Pulmonary artery endothelial cell (primary cell): ENCODE data around the gene HSPA1A. TPM values are rescaled to one million over a fixed set of nuclear protein-coding genes. Genes with fewer than 3 reads are reported as not detected.

Experiments used
- DNase-seq: peaks from one replicate; pipeline ENCODE4 v3.0.0-alpha.2; 2011; ENCODE audit warnings: low read depth, low spot score
- total RNA-seq: library from RNA; depleted of rRNA; stranded (reverse); fragments of >200 nt; gene quantifications from 2 replicates; pipeline ENCODE4 v1.2.3, GENCODE V29; 2014

The HSPA1A gene
- 33.6 and 431 TPM in 2 replicates for total RNA-seq

DNA sequence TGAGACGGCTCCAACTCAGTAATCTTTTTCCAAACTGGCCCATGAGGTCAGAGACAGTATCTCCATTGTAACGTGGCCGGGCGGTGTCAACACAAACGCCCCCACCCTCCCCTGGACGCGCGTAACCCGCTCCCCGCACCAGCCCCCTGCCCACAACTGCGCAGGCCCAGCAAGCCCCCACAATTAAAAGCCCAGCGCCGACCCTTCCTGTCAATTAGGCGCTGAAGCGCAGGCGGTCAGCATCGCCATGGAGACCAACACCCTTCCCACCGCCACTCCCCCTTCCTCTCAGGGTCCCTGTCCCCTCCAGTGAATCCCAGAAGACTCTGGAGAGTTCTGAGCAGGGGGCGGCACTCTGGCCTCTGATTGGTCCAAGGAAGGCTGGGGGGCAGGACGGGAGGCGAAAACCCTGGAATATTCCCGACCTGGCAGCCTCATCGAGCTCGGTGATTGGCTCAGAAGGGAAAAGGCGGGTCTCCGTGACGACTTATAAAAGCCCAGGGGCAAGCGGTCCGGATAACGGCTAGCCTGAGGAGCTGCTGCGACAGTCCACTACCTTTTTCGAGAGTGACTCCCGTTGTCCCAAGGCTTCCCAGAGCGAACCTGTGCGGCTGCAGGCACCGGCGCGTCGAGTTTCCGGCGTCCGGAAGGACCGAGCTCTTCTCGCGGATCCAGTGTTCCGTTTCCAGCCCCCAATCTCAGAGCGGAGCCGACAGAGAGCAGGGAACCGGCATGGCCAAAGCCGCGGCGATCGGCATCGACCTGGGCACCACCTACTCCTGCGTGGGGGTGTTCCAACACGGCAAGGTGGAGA lies at the start of gene HSPA1A, which contains the start of gene HSPA1L:
Gene HSPA1A, plus strand, starts transcription at position 519 of the 814 bp plus-strand sequence. Its CDS starts 214 bp downstream, at position 733.
Gene HSPA1L, minus strand, starts transcription at position 259 of the 814 bp plus-strand sequence. CDS start 3,311 bp downstream, outside the sequence.
- DNase-seq = peak; percentile 91

DNA sequence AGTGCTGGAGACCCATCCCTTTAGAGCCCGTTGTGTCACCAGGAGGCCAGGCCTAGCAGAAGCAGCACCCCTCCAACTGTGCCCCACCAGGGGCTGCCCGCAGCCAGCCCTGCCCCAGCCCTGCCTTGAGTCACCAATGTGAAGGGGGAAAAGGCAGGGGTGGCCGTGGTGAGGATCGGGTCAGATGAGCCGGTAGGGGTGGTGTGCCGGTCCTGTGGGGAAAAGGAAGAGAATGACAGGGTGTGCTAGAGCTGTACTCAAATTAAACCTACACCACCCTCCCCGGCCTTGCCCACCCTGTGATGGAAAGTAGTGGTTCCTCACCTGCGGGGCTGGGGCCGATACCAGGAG lies 49.8 kb upstream of the HSPA1A start:
- no peak for DNase-seq

DNA sequence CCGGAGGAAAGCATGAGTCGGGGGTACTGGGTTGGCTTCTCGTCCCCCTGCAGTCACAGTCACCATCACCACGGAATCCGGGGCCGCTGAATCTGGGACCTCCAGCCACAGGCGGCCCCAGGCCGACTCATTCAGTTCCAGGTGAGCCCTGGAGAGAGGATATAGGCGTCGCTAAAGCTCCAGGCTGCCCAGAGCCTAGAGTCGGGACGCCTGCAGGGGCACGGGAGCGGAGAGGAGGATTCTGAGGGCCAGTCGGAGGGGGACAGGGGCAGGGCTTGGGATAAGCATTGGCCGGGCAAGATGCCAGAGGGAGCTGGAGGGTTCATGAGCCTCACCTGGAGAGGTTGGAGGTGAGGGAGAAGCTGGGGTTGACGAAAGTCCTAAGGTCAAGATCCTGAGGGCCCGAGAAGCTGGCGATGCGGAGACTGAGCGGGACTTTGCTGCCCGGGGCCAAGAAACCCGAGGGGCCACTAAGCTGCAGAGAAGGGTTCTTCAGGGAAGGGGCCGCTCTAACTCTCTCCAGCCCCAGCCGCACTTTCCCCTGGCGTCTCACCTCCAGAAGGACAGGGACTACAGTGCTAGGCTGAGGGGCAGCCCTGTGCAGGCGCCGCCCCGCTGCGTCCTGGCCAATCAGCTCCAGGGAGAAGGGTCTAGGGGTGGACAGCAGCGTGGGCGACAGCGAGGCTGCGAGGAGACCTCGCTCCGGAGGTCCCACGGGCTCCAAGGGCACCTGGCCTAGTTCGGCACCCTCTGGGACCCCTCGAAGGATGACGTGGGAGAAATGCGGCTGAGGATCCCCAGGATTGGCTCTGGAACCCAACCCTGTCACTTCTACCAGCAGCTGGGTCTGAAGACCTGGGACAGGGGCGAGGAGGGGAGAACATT lies 49.2 kb upstream of the HSPA1A start:
- no peak for DNase-seq

DNA sequence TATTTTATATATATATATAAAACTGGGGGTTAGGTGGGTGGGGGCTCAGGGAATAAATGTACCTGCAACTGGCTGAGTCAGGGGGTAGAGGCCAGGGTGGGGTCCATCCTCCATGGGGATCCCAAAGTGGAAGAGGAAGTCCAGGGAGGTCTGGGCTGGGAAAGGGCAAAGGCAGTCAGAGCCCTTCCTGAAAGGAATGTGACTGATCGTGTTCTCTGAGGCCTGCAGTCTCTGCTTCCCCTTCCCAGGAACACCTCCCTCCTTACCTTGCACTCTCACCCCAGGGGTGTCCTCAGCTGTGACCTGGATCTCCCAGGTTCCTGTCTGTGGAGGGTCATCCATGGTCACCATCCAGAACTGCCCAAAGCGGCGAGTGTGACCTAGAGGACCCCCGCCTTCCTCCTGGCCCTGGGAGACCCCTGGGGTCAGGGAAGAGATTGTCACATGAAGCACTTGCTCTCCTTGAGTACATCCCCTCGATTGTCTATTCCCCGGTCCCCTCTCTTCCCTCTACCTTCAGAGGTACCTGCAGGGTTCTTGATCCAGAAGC lies 48.2 kb upstream of the HSPA1A start:
- DNase-seq = no peak

DNA sequence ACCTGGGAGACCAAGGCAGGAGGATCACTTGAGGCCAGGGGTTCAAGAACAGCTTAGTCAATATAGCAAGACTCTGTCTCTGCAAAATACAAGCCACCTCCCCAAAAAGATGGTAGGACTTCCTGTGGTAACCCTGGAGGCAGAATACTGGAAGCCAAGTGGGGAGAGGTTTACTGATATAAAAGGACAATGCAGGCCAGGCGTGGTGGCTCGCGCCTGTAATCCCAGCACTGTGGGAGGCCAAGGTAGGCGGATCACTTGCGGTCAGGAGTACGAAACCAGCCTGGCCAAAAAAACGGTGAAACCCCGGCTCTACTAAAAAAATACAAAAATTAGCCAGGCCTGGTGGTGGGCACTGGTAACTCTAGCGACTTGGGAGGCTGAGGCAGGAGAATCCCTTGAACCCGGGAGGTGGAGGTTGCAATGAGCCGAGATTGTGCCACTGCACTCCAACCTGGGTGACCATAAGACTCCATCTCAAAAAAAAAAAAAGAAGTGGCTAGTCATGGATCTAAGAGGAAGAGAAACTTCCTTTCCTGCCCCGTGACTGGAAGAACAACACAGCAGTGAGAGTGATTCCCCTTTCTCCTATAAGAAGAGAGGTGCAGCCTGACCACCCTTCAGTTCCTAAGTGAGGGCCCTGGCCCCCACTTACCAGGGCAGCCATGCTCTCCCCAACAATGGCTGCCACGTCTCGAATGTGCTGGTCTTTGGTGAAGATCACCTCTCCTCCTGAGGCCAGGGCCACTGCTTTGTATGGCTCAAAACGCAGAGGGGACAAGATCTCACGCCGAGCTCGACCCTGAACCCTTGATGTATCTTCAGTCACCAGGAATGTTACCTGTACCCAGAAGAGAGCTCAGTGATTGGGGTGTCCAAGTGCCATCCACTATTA lies 46.7 kb upstream of the HSPA1A start:
- no peak for DNase-seq

DNA sequence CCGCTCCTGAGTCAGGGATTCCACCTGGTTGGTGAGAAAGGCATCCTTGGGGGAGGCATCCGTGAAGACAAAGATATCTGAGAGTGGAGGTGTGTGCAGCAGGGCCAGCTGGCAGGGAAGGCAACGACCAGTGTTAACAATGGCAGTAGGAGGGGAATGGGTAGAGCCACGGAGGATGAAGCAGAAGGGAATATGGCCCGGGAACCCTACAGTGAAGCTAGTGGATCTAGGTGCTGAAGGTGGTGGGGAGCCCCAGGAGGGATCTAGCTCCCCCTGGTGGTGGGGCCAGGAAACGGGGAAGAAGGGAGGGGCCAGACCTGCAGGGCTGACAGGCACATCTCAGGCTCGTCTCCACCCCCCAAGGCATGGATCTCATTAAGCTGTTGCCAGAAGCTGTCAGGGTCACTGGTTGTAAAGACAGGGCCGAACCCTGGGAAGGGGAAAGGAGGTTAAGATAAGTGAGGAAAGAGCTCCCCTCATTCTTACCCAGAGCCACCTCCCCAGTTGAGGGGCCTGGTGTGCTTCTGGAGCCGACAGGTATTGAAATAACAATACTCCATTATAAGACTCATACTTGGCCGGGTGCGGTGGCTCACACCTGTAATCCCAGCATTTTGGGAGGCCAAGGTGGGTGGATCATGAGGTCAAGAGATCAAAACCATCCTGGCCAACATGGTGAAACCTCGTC lies 45.5 kb upstream of the HSPA1A start:
- DNase-seq = no peak

DNA sequence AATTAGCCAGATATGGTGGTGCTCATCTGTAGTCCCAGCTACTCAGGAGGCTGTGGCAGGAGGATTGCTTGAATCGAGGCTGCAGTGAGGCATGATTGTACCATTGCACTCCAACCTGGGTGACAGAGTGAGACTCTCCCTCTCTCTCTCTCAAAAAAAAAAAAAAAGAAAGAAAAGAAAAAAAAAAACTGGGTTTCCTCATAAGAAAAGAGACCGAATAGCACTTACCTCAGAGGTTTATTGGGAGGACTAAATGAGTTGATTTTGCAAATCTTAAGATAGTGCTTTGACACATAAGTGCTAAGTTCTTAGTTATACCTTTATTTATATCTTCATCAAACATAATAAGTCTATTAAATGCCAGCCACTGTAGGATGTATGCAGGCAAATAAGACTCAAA lies 44.5 kb upstream of the HSPA1A start:
- DNase-seq = no peak

DNA sequence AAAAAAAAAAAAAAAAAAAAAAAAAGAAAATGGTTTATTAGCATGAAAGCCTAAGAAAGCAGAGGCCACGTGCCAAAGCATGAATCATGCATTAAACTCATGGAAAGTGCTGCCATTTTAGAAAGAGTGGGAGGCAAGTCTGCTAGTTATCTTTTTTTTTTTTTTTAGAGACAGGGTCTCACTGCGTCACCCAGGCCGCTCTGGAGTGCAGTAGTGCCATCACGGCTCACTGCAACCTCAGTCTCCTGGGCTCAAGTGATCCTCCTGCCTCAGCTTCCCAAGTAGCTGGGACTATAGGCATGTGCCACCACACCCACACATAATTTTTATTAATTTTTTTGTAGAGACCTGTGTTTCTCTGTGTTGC lies 43.4 kb upstream of the HSPA1A start:
- DNase-seq = no peak

DNA sequence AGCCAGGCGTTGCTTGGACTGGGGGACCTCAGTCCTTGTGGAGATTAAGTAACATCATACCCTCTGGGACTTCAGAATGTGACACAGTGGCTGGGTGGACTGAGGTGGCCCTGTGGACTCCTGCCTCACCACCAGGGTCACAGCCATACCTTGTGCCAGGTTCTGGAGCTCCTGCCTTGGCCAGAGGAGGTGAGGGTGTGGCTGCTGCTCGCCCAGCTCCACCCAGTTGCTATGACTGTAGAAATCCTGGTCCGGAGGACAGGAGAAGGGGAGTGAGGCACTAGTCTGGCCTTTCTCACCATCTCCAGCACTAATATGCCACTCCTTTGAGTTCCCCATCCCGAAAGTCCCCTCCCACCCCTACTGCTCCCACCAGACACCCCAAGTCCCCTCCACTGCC lies 40.2 kb upstream of the HSPA1A start:
- no peak for DNase-seq

DNA sequence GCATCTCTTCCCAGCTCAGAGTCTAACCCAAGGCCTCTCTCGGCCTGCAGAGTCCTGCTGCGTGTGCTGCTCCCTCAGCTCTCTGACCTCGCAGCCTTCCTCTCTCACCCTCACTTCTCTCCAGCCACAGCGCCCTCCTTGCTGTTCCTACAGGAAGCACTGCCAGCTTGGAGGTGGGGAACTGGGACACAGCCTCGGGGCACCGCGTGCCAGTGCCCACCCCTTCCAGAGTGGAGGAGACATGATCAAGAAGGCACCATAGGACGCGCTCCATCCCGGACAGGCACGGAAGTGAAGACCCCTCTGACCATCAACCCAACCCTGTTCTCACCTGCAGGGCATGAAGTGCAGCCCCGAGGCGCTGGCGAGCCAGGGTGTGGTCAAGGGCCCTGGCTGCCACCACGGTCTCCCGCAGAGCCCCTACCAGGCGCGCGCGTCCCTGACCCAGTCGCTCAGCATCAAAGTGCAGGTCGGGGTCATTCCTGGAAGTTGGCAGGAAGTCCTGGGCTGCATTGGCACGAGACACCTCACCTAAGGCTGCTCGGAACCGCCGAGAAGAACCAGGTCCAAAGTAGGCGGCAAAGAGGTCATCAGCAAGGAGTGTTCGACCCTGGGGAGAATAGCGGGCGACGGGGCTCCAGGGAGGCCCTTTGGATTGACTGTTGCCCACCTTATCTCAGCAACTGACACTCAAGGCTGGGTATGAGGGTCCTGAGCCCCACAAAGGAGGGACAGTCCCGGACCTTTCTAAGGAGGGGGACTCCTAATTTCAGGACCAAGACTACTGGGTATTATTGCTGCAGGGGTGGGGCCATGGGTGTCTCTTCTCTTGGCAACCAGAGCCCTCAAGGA lies 39.5 kb upstream of the HSPA1A start:
- DNase-seq = no peak

DNA sequence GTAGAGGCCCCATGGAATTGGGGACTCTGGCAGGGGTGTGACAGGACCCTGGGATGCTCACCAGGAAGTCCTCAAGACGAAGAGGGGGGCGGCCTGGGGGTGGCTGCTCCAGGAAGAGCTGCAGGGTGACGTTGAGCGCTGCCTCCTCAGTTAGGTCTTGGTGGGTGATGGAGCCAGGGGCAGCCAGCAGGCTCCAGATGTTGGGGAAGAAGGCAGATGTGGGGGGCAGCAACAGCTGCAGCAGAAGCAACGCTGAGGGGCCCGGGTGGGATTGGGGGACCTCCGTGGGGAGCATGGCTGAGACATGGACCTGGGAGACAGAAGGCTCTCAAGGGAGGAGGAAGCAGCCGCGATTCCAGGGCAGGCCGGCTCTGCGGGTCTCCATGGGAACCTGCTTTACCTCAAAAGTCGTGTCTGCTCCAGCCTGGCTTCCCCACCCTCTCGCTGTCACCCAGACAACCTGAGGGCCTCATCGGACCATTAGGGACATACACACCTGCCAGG lies 38.8 kb upstream of the HSPA1A start:
- DNase-seq = no peak

DNA sequence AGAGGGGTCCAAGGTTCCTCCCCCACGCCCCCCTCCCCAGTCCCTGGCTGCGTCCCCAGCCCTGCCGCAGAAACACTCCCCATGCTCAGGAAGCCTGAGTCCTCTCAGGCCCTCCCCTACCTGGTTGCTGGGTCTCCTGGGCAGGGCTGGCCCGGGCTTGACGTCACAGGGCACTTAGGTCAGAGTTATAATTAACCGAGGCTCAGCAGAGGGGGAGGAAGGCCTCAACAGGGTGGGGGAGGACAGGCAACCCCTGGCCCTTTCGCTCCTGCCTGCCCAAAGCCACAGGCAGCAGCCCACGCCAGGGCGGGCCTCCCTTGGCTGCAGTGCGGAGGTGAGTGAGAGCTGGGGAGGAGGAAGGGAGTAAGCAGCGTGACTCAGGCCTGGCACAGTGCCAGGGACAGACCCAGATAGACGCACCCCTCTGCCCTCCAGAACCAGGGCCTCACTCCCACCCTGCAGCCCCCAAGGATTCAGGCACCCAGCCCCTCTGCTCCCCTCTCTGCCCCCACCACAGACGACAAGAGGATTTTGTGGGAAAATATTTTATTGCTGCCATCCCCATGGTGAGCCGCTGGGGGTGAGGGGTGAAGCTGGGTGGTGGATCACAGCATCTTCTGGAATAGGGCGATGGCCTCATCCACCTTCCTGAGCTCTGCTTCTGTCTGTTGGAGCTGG lies 38.2 kb upstream of the HSPA1A start, which contains the start of gene VWA7:
Gene VWA7, minus strand, starts transcription at position 340 of the 678 bp plus-strand sequence. CDS start 549 bp downstream, outside the sequence.
- DNase-seq = no peak

DNA sequence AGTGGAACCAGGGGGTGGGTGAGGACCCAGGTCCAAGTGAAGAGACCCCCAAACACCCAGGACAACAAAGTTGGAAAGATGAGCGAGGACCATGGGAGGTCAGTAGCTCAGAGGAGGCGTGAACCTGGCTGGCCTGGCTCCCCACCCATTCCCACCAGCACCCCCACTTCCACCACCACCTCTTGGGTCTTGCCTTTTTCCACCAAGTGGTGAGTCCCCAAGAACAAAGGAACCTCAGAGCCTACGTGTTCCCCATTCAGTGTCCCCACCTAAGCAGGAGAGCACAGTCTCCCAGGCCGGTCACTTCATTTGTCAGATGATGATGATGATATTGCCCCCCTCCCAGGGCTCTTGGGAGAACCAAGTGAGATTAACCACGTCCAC lies 37.7 kb upstream of the HSPA1A start:
- DNase-seq = no peak

DNA sequence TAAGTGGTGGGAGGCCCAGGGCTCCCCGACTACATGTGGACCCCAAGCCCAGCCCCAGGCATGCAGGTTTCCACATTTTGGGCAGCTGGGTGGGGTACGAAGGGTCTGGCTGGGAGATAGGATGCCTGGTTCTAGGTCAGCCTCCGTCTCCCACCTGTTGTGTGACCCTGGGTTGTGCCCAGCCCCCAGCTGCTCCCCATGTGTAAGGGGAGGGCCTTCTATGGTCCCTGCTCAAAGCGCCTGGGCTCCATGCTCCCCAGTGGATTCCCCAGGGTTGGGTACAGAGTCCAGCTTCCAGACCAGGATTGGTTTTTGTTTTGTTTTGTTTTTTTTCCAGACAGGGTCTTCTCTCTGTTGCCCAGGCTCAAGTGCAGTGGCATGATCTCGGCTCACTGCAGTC lies 37.1 kb upstream of the HSPA1A start:
- DNase-seq = no peak

DNA sequence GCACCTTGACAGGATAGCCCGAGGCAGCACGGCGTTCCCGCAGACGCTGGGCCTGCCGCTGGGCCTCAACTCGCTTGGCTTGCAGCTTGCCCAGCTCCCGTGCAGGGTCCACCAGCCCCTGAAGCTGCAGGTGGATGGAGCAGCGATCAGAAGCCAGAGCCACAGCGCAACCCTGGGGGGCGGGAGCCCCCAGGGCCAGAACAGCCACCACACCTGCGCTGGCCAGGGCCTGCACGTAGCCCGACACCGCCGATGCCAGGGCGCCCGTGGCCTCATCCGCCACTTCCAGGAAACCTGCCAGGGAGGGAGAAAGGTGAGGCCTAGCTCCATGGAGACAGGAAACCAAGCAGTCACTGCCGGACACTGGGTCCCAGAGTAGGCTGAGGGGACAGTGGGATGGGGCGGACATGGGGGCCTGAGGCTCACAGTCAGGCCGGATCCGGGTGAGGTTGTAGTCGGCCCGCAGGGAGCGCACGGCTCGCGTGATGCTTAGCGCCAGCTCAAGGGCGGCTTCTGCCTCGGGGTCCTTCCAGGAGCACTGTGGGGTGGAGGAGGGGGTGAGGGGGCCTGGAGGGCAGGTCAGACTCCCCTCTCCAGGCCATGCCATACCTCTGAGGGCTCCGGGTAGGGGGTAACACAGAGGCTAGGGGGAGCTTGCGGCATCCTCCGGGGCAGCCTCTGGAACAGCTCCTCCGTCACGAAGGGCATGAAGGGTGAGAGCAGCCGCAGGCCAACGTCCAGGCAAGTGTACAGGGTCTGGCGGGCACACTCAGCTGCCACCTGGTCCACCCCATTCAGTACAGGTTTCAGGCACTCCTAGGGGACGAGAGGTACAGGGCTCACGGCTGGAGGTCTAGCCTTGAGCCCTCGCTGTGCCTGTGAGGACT lies 36.1 kb upstream of the HSPA1A start:
- DNase-seq = no peak

DNA sequence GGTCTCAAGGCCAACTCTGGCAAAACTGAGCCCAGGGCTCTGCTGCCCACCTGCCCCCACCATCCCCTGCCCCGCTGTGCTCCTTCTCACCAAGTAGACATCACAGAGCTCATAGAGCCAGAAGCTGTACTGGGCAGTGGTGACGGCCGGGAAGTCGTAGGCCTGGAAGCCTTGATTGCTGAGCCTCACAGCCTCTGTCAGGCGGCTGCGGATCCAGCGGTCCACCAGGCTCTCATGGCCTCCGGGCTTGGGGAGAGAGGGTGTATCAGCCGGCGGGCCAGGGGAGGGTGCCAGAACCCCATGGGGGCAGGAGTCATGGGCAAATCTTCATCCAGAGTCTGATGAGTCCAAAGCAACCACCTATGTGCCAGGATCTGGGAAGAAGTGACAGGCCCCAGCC lies 35.4 kb upstream of the HSPA1A start:
- DNase-seq = no peak

DNA sequence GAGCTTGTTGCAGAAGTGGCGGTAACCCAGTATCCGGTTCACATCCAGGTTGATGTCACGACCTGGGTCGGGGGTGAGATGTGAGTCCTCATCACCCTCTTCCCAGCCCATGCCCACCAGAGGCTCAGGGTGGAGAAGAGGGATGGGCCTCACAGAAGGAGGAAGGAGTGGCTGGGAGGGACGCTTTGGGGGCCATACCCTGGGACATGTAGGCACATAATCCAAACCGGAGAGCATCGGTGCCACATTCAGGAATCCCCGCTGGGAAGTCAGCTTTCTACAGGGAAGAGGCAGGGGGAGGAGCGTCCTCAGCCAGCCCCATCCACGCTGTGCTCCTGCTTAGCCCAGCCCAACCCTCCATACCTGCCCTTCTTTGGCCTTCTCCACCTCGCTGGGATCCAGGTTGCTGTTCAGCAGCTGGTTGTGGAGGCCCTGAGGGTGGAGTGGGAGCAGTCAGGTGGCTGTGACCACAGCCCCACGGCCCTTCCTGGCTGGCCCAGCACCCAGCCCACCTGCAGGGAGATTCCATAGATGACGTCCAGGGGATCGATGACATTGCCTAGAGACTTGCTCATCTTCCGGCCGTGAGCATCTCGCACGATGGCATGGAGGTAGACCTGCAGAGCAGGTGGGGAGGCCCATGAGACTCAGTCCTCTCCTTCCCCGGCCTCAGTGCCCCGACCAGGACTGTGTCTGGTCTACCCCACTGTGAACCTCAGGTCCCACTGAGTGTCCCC lies 34.7 kb upstream of the HSPA1A start:
- DNase-seq = no peak
